ENCODE results near the gene CXCR4. TPM values are rescaled to one million over a fixed set of nuclear protein-coding genes. Genes with fewer than 3 reads are reported as not detected.

CXCR4 gene
- total and polyA plus RNA-seq, 10 of the 15 experiments (the other 5 are each of a cell fraction or from before 2014, with no cell fraction given), result 31.1 to 749 (median 52.7) TPM

DNA sequence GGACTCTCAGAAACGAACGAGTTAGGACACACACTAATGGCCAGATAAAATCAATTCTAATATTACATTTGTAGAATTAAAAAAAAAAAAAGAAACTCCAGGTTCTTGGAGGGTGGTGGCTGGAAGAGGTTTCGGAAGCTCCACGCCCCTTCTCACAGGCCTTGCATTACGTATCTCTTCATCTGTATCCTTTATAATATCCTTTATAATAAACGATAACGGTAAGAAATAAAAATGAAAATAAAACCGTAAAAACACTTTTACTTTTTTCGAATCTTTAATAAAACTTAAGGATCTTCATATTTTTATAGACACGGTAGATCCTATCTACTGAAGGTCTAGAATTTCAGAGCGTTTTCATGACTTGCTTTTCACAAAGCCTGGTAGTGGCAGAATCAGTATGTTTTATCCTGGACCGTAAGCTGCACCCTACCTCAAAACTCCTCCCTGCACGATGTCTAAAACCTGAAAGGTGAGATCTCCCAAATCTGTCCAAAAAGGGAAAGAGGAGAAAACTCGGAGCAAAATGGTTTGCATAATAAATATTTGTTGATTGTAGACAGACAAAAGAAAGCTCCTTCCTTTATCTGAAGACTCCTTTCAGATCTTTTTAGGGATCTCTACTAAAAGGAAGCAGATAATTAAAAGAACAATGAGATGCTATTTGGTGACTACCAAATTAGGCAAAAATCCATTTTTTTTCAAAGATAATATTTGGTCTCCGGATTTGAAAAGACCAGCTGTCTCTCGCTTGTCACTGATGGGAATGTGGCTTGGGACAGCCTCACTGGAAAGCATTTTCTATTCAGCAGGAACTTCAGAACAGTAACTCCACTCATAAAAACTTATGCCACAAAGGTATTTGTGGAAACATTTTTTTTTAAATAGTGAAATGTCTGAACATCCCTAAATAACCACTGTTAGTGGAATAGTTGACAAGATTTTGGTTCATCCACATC, 2.0 kb upstream of the CXCR4 start:
- TF ChIP-seq STAT1 (conservative IDR thresholded peaks at IDR 0.05) (no peak), RAD51 (IDR thresholded peaks at IDR 0.05) (0 out of 2 replicates have a peak, but pooled peaks have one; percentile 21), CEBPB (IDR thresholded peaks at IDR 0.05; ENCODE audit: borderline replicate concordance in 1 of 2, low read depth in 2 of 2, low read length in 2 of 2) (no peak), ZNF207 (IDR thresholded peaks at IDR 0.05; ENCODE audit: borderline replicate concordance) (no peak), CBX3 (IDR thresholded peaks at IDR 0.05; ENCODE audit: borderline replicate concordance, low read depth) (no peak)
- TF ChIP-seq, protein P1, sequence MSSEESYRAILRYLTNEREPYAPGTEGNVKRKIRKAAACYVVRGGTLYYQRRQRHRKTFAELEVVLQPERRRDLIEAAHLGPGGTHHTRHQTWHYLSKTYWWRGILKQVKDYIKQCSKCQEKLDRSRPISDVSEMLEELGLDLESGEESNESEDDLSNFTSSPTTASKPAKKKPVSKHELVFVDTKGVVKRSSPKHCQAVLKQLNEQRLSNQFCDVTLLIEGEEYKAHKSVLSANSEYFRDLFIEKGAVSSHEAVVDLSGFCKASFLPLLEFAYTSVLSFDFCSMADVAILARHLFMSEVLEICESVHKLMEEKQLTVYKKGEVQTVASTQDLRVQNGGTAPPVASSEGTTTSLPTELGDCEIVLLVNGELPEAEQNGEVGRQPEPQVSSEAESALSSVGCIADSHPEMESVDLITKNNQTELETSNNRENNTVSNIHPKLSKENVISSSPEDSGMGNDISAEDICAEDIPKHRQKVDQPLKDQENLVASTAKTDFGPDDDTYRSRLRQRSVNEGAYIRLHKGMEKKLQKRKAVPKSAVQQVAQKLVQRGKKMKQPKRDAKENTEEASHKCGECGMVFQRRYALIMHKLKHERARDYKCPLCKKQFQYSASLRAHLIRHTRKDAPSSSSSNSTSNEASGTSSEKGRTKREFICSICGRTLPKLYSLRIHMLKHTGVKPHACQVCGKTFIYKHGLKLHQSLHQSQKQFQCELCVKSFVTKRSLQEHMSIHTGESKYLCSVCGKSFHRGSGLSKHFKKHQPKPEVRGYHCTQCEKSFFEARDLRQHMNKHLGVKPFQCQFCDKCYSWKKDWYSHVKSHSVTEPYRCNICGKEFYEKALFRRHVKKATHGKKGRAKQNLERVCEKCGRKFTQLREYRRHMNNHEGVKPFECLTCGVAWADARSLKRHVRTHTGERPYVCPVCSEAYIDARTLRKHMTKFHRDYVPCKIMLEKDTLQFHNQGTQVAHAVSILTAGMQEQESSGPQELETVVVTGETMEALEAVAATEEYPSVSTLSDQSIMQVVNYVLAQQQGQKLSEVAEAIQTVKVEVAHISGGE (CRISPR knock-in tag; IDR thresholded peaks at IDR 0.05), result no peak
- TF ChIP-seq, protein P2, sequence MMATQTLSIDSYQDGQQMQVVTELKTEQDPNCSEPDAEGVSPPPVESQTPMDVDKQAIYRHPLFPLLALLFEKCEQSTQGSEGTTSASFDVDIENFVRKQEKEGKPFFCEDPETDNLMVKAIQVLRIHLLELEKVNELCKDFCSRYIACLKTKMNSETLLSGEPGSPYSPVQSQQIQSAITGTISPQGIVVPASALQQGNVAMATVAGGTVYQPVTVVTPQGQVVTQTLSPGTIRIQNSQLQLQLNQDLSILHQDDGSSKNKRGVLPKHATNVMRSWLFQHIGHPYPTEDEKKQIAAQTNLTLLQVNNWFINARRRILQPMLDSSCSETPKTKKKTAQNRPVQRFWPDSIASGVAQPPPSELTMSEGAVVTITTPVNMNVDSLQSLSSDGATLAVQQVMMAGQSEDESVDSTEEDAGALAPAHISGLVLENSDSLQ (IDR thresholded peaks at IDR 0.05), result no peak
- TF ChIP-seq, protein P3, sequence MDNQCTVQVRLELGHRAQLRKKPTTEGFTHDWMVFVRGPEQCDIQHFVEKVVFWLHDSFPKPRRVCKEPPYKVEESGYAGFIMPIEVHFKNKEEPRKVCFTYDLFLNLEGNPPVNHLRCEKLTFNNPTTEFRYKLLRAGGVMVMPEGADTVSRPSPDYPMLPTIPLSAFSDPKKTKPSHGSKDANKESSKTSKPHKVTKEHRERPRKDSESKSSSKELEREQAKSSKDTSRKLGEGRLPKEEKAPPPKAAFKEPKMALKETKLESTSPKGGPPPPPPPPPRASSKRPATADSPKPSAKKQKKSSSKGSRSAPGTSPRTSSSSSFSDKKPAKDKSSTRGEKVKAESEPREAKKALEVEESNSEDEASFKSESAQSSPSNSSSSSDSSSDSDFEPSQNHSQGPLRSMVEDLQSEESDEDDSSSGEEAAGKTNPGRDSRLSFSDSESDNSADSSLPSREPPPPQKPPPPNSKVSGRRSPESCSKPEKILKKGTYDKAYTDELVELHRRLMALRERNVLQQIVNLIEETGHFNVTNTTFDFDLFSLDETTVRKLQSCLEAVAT (IDR thresholded peaks at IDR 0.05), result 0 out of 2 replicates have a peak, but pooled peaks have one; percentile 41
- Histone ChIP-seq H3K4me3 (no peak overlapping the region), H3K27me3 (replicated peaks in 1 of 2; ENCODE audit: control insufficient read depth in 2 of 2, insufficient read depth in 2 of 2, low read length in 1 of 2) (peaks cover 1 to 12% of the 10 kb centered on the region in 2 experiments), H4K20me1 (ENCODE audit: control insufficient read depth, insufficient read depth) (no peaks in the 10 kb centered on the region), H3K36me3 (ENCODE audit: control insufficient read depth in 2 of 2, insufficient read depth in 2 of 2, low read length in 1 of 2) (no peaks in the 10 kb centered on the region; a peak in 2 of 4 replicates), H3K27ac (ENCODE audit: control insufficient read depth, insufficient read depth) (no peak overlapping the region), H2AFZ (ENCODE audit: control insufficient read depth, low read depth, low read length) (no peak overlapping the region), H3K4me2 (ENCODE audit: control insufficient read depth, insufficient read depth) (no peak overlapping the region), H3K9me3 (replicated peaks; ENCODE audit: control insufficient read depth, insufficient read depth, low read length) (no peaks in the 10 kb centered on the region; the same call in 2 of the 3 replicates), H3K4me1 (ENCODE audit: control insufficient read depth, insufficient read depth, low read length) (peaks cover 2% of the 10 kb centered on the region; the same call in 1 of the 2 replicates), H3K9ac (ENCODE audit: control insufficient read depth, insufficient read depth, low read length) (no peak overlapping the region), H3K79me2 (ENCODE audit: control insufficient read depth, insufficient read depth, low read length) (0 out of 2 replicates have a peak, but pooled peaks cover 2% of the 10 kb centered on the region)
- in situ Hi-C loops (cut with MboI) (loop anchor here (5.0 kb wide), 1 partner anchor 203 kb away; no protein-coding TSS in a partner anchor), intact Hi-C loops (cut with micrococcal nuclease; ENCODE audit: unreplicated experiment) (loop anchor here (5.0 kb wide), 3 partner anchors 92 to 207 kb away; no protein-coding TSS in a partner anchor)
- no peak for FAIRE-seq
- ChIA-PET RAD21 (ENCODE audit: unreplicated experiment) (interaction anchor here (0.6 to 2.7 kb wide), 20 partner anchors 13 to 265 kb away, joined by 3 to 62 read pairs (median 5); no protein-coding TSS in a partner anchor), POLR2A (interaction anchor here (0.8 to 2.8 kb wide), 16 partner anchors 9 to 187 kb away, joined by 3 to 20 read pairs (median 4); no protein-coding TSS in a partner anchor), SMC1A (ENCODE audit: uncharacterized antibody, unreplicated experiment) (interaction anchor here (0.8 to 2.7 kb wide), 15 partner anchors 11 to 264 kb away, joined by 3 to 28 read pairs (median 5); no protein-coding TSS in a partner anchor), CTCF (interaction anchor here (1.2 to 1.3 kb wide), 2 partner anchors 9 to 104 kb away, joined by 3 to 7 read pairs; no protein-coding TSS in a partner anchor)
- DNase-seq (ENCODE audit: low read depth, low spot score), result no peak
- 66% methylated on average over 16 of the region's 16 CpGs for WGBS (ENCODE audit: insufficient coverage, insufficient replicate concordance, low lambda C conversion rate, missing lambda C conversion rate)
- BruUV-seq (replicated peaks), result no TSS peak
- ATAC-seq, result no peak

All from GM12878 (cell line).